ENCODE measurements around the gene MYOF.

Gene MYOF

DNA sequence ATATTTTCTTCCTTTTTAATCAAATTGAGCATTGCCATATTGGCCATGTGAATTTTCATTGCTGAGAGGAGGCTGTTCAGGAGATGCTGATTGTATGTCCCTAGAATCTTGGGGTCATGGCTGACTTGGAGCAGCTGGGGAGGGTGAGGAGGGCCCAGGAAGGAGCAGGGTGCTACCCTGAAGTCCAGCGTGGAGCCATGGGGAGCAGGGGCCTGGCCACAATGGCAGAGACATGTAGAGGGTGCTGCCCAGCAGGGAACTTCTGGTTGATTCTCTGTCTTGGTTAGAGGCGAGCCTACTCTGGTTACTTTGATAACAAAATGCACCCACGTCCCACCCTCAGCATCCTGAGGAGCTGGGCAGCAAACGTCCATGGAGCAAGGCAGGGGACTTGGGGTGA, 186.0 kb downstream of the MYOF start:
- TF ChIP-seq OSR1 (CRISPR knock-in tag; IDR thresholded peaks at IDR 0.05) (no peak), SNAI2 (CRISPR knock-in tag; IDR thresholded peaks at IDR 0.05) (no peak), ZC3H10 (CRISPR knock-in tag; IDR thresholded peaks at IDR 0.05) (no peak), ZFP30 (CRISPR knock-in tag; IDR thresholded peaks at IDR 0.05) (no peak), ESRRG (CRISPR knock-in tag; IDR thresholded peaks at IDR 0.05) (no peak), ZFP3 (CRISPR knock-in tag; IDR thresholded peaks at IDR 0.05) (no peak)
- TF ChIP-seq, protein P1, sequence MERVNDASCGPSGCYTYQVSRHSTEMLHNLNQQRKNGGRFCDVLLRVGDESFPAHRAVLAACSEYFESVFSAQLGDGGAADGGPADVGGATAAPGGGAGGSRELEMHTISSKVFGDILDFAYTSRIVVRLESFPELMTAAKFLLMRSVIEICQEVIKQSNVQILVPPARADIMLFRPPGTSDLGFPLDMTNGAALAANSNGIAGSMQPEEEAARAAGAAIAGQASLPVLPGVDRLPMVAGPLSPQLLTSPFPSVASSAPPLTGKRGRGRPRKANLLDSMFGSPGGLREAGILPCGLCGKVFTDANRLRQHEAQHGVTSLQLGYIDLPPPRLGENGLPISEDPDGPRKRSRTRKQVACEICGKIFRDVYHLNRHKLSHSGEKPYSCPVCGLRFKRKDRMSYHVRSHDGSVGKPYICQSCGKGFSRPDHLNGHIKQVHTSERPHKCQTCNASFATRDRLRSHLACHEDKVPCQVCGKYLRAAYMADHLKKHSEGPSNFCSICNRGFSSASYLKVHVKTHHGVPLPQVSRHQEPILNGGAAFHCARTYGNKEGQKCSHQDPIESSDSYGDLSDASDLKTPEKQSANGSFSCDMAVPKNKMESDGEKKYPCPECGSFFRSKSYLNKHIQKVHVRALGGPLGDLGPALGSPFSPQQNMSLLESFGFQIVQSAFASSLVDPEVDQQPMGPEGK (CRISPR knock-in tag; IDR thresholded peaks at IDR 0.05; ENCODE audit: borderline replicate concordance), result no peak
- ATAC-seq, result no peak

DNA sequence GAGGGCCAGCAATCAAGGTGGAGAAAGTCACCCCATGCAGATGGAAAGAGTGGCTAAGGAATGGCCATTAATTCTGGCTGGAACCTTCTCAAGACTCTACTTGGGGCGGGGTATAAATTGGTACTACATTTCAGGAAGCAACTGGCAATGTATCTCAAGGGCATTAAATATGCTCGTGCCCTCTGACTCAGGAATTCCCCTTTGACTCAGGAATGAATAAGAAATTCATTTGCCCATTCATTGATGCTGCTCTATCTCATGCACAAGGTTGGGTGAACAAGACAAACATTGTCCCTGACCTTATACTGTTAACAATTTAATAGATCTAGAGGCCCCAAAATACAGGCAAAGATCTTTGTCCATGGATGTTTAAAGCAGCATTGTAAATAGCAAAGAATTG, 188.1 kb downstream of the MYOF start:
- ATAC-seq, result no peak

DNA sequence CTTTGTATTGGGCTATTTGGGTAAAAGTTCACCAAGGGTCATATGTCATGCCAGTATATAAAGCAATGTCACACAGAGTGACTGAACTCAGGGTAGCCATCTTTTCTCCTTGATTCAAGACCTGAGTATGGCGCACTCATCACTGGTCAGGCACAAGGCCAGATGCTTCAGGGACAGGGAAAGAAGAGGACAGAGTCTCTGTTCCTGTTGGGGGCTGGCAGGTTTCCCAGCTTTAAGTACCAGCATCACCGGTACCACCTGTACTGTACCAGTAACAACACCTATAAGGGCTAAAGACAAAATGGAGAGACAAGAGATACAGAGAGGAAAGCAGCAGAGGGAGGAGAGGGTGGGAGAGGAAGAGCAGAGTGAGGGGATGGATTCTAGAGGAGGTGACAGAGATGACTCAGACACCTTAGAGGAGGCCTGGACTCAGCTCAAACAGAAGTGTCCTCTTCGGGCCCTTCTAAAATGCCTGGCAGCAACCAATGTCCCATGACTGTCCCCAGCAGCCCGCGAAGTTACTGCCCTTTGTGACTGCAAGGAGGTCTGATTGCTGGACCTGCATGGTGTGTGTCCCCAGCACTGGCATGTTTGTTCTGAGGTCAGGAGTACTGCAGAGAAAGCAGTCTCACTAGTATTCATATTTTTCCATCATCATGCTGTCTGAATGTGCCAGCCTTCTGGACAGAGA, 191.3 kb downstream of the MYOF start:
- TF ChIP-seq SNAI2 (CRISPR knock-in tag; IDR thresholded peaks at IDR 0.05), result no peak
- TF ChIP-seq, protein P2, sequence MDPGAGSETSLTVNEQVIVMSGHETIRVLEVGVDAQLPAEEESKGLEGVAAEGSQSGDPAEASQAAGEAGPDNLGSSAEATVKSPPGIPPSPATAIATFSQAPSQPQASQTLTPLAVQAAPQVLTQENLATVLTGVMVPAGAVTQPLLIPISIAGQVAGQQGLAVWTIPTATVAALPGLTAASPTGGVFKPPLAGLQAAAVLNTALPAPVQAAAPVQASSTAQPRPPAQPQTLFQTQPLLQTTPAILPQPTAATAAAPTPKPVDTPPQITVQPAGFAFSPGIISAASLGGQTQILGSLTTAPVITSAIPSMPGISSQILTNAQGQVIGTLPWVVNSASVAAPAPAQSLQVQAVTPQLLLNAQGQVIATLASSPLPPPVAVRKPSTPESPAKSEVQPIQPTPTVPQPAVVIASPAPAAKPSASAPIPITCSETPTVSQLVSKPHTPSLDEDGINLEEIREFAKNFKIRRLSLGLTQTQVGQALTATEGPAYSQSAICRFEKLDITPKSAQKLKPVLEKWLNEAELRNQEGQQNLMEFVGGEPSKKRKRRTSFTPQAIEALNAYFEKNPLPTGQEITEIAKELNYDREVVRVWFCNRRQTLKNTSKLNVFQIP (CRISPR knock-in tag; IDR thresholded peaks at IDR 0.05; ENCODE audit: borderline replicate concordance, low read depth), result no peak
- TF ChIP-seq ESRRG (CRISPR knock-in tag; IDR thresholded peaks at IDR 0.05), result no peak
- no peak for TF ChIP-seq ZNF565 (CRISPR knock-in tag; conservative IDR thresholded peaks at IDR 0.05; ENCODE audit: low read depth)
- TF ChIP-seq TCF4 (CRISPR knock-in tag; IDR thresholded peaks at IDR 0.05; ENCODE audit: borderline replicate concordance), result no peak
- no peak for TF ChIP-seq PPARA (CRISPR knock-in tag; IDR thresholded peaks at IDR 0.05; ENCODE audit: borderline replicate concordance)

More for the DNA sequence above, 188.1 kb downstream of the MYOF start:
- TF ChIP-seq ZNF565 (CRISPR knock-in tag; conservative IDR thresholded peaks at IDR 0.05; ENCODE audit: low read depth), result no peak
- TF ChIP-seq TCF4 (CRISPR knock-in tag; IDR thresholded peaks at IDR 0.05; ENCODE audit: borderline replicate concordance), result no peak
- TF ChIP-seq ZNF70 (CRISPR knock-in tag; IDR thresholded peaks at IDR 0.05), result no peak
- TF ChIP-seq, protein P2 (CRISPR knock-in tag; IDR thresholded peaks at IDR 0.05; ENCODE audit: borderline replicate concordance, low read depth), result no peak
- no peak for TF ChIP-seq ZFP3 (CRISPR knock-in tag; IDR thresholded peaks at IDR 0.05)
- TF ChIP-seq PPARA (CRISPR knock-in tag; IDR thresholded peaks at IDR 0.05; ENCODE audit: borderline replicate concordance), result no peak
- TF ChIP-seq, protein P1 (CRISPR knock-in tag; IDR thresholded peaks at IDR 0.05; ENCODE audit: borderline replicate concordance), result no peak
- TF ChIP-seq ISL1 (CRISPR knock-in tag; IDR thresholded peaks at IDR 0.05), result no peak
- TF ChIP-seq, protein P3, sequence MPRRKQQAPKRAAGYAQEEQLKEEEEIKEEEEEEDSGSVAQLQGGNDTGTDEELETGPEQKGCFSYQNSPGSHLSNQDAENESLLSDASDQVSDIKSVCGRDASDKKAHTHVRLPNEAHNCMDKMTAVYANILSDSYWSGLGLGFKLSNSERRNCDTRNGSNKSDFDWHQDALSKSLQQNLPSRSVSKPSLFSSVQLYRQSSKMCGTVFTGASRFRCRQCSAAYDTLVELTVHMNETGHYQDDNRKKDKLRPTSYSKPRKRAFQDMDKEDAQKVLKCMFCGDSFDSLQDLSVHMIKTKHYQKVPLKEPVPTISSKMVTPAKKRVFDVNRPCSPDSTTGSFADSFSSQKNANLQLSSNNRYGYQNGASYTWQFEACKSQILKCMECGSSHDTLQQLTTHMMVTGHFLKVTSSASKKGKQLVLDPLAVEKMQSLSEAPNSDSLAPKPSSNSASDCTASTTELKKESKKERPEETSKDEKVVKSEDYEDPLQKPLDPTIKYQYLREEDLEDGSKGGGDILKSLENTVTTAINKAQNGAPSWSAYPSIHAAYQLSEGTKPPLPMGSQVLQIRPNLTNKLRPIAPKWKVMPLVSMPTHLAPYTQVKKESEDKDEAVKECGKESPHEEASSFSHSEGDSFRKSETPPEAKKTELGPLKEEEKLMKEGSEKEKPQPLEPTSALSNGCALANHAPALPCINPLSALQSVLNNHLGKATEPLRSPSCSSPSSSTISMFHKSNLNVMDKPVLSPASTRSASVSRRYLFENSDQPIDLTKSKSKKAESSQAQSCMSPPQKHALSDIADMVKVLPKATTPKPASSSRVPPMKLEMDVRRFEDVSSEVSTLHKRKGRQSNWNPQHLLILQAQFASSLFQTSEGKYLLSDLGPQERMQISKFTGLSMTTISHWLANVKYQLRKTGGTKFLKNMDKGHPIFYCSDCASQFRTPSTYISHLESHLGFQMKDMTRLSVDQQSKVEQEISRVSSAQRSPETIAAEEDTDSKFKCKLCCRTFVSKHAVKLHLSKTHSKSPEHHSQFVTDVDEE (CRISPR knock-in tag; IDR thresholded peaks at IDR 0.05), result no peak
- no peak for TF ChIP-seq ARNTL (CRISPR knock-in tag; IDR thresholded peaks at IDR 0.05; ENCODE audit: borderline replicate concordance, low read depth)
- TF ChIP-seq SNAI2 (CRISPR knock-in tag; IDR thresholded peaks at IDR 0.05), result no peak
- TF ChIP-seq, protein P4, sequence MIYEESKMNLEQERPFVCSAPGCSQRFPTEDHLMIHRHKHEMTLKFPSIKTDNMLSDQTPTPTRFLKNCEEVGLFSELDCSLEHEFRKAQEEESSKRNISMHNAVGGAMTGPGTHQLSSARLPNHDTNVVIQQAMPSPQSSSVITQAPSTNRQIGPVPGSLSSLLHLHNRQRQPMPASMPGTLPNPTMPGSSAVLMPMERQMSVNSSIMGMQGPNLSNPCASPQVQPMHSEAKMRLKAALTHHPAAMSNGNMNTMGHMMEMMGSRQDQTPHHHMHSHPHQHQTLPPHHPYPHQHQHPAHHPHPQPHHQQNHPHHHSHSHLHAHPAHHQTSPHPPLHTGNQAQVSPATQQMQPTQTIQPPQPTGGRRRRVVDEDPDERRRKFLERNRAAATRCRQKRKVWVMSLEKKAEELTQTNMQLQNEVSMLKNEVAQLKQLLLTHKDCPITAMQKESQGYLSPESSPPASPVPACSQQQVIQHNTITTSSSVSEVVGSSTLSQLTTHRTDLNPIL (CRISPR knock-in tag; IDR thresholded peaks at IDR 0.05; ENCODE audit: low read depth), result no peak
- TF ChIP-seq ZC3H10 (CRISPR knock-in tag; IDR thresholded peaks at IDR 0.05), result no peak
- no peak for TF ChIP-seq ZNF8 (CRISPR knock-in tag; IDR thresholded peaks at IDR 0.05)
- no peak for TF ChIP-seq BACH2 (CRISPR knock-in tag; IDR thresholded peaks at IDR 0.05; ENCODE audit: borderline replicate concordance)
- TF ChIP-seq GLIS3 (CRISPR knock-in tag; IDR thresholded peaks at IDR 0.05), result no peak

More for the DNA sequence above, 191.3 kb downstream of the MYOF start:
- ATAC-seq, result no peak

Data from SK-N-SH treated with all-trans-retinoic acid at 6 μM for 48 hours (cell line).